Measurements from ENCODE around the gene RNF182. TPM values are rescaled to one million over a fixed set of nuclear protein-coding genes. Genes with fewer than 3 reads are reported as not detected.

RNF182 gene
- total RNA-seq, 1 donor from 2014 or later = 2.8 TPM

DNA sequence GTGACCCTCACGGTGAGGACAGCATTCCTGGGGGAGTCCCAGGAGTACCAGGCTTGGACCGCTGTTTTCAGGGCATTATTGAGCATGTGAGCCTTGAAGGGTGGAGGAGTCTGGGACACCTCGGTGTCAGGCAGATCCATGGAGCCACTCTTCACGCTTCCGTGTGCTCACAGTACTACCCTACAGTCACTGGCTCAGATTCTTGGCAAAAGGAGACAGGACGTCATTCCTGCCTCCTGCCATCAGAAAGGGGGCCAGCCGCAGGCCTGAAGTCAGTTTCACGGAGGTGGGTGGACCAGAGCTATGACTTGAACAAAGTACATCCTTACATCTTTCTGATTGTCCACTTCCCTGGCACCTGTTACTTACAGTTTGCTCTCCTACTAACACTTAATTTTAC is 103.9 kb downstream of the RNF182 start:
- no peak overlapping the region for H3K27ac Mint-ChIP-seq
- TF ChIP-seq CTCF (conservative IDR thresholded peaks at IDR 0.05) = no peak
- H3K9me3 Mint-ChIP-seq = no peaks in the 10 kb centered on the region
- H3K36me3 Mint-ChIP-seq = no peaks in the 10 kb centered on the region
- DNase-seq (ENCODE audit: extremely low spot score, unreplicated experiment) = no peak
- no peaks in the 10 kb centered on the region for H3K4me1 Mint-ChIP-seq (ENCODE audit: unreplicated experiment)
- peaks cover 28% of the 10 kb centered on the region for H3K27me3 Mint-ChIP-seq
- no peak overlapping the region for H3K4me3 Mint-ChIP-seq

DNA sequence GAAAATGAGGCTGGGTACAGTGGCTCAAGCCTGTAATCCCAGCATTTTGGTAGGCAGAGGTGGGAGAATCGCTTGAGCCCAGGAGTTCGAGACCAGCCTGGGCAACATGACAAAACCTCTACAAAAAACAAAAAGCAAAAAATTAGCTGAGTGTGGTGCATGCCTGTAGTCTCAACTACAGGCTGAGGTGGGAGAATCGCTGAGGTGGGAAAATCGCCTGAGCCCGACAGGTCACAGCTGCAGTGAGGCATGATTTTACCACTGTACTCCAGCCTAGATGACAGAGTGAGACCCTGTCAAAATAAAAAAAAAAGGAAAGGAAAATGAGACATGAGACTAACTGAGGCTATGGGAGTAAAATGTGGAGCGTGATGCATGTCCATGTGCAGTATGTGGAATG is 104.9 kb downstream of the RNF182 start:
- TF ChIP-seq CTCF (conservative IDR thresholded peaks at IDR 0.05) = no peak
- H3K27ac Mint-ChIP-seq = no peak overlapping the region

More for the DNA sequence above, 104.9 kb downstream of the RNF182 start:
- no peaks in the 10 kb centered on the region for H3K9me3 Mint-ChIP-seq
- H3K4me3 Mint-ChIP-seq = no peak overlapping the region
- DNase-seq (ENCODE audit: extremely low spot score, unreplicated experiment) = no peak
- H3K4me1 Mint-ChIP-seq (ENCODE audit: unreplicated experiment) = no peaks in the 10 kb centered on the region
- H3K36me3 Mint-ChIP-seq = no peaks in the 10 kb centered on the region
- peaks cover 33% of the 10 kb centered on the region for H3K27me3 Mint-ChIP-seq

Other genes starting within 250 kb of the RNF182 start
- 40.4 and 43.4 TPM in 2 replicates for gene RANBP9, start 213.1 kb upstream of the RNF182 start, total RNA-seq (ENCODE audit: low replicate concordance)
- gene MCUR1, start 110.4 kb upstream of the RNF182 start, total RNA-seq (ENCODE audit: low replicate concordance) = 25.3 and 31.6 TPM in 2 replicates
- gene CD83, start 192.8 kb downstream of the RNF182 start, total RNA-seq (ENCODE audit: low replicate concordance) = 1.7 and 7.7 TPM in 2 replicates

Measured in type B pancreatic cell (in vitro differentiated cells).